ENCODE measurements around the gene PARVB. TPM values are rescaled to one million over a fixed set of nuclear protein-coding genes. Genes with fewer than 3 reads are reported as not detected.

PARVB gene
- total RNA-seq, 2 donors from 2014 or later, result 7.3 to 9.2 TPM

GRCh38 chr22:44131989-44132685 is 108.0 kb downstream of the PARVB start:
- WGBS, 2 donors, result 82 to 86% methylated on average over 11 to 13 of the region's 13 CpGs
- no peaks in the 10 kb centered on the region for H3K36me3 ChIP-seq (replicated peaks in 1 of 2; ENCODE audit: insufficient read depth in 1 of 2, low read depth in 2 of 2)
- no peak for ATAC-seq
- intact Hi-C loops (cut with DNase I), result no loop called here
- H3K27me3 ChIP-seq, result no peaks in the 10 kb centered on the region
- DNase-seq, result no peak
- H3K27ac ChIP-seq, result no peak overlapping the region
- H3K4me1 ChIP-seq, result no peaks in the 10 kb centered on the region
- H3K4me3 ChIP-seq, result no peak overlapping the region
- H3K9me3 ChIP-seq, result peaks cover 0 to 2% (median 0%) of the 10 kb centered on the region in 3 donors
- TF ChIP-seq POLR2A (IDR thresholded peaks at IDR 0.05), result no peak
- TF ChIP-seq CTCF (IDR thresholded peaks at IDR 0.05), result no peak

GRCh38 chr22:44132724-44133123 is 108.6 kb downstream of the PARVB start:
- DNase-seq (no peak), ATAC-seq (no peak)
- intact Hi-C loops (cut with DNase I), result no loop called here
- Histone ChIP-seq H3K27ac (no peak overlapping the region), H3K36me3 (replicated peaks in 1 of 2; ENCODE audit: insufficient read depth in 1 of 2, low read depth in 2 of 2) (no peaks in the 10 kb centered on the region), H3K4me3 (no peak overlapping the region), H3K4me1 (no peaks in the 10 kb centered on the region), H3K9me3 (peaks cover 0 to 8% (median 0%) of the 10 kb centered on the region in 3 donors), H3K27me3 (no peaks in the 10 kb centered on the region)
- TF ChIP-seq POLR2A (IDR thresholded peaks at IDR 0.05) (no peak), CTCF (IDR thresholded peaks at IDR 0.05) (no peak)
- WGBS, 2 donors, result 72 to 78% methylated on average over 12 of the region's 12 CpGs

DNA sequence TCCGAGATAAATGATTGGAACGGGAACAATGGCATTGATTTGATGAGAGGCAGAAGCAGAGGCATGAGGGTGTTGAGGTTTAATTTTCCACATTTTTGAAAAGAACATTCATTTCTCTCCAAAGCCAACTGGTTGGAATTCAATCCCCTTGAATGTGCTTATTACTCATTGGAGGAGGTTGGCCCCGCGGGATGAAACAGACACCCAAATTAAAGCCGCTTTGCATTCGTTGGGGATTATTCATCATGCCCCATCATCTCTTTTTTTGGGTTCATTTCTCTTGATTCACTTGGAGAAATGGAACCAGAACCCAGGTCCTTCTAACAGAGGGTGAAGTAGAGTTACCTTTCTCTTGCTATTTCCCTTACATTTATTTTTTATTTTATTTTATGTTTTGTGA is 109.1 kb downstream of the PARVB start:
- WGBS, 2 donors, result 80% methylated on average over 6 of the region's 6 CpGs
- ATAC-seq (no peak), DNase-seq (no peak)
- Histone ChIP-seq H3K4me1 (no peaks in the 10 kb centered on the region), H3K36me3 (replicated peaks in 1 of 2; ENCODE audit: insufficient read depth in 1 of 2, low read depth in 2 of 2) (no peaks in the 10 kb centered on the region), H3K27me3 (no peaks in the 10 kb centered on the region), H3K27ac (no peak overlapping the region), H3K9me3 (peaks cover 0 to 10% (median 0%) of the 10 kb centered on the region in 3 donors), H3K4me3 (no peak overlapping the region)
- intact Hi-C loops (cut with DNase I), result no loop called here
- TF ChIP-seq POLR2A (IDR thresholded peaks at IDR 0.05) (no peak), CTCF (IDR thresholded peaks at IDR 0.05) (no peak)

DNA sequence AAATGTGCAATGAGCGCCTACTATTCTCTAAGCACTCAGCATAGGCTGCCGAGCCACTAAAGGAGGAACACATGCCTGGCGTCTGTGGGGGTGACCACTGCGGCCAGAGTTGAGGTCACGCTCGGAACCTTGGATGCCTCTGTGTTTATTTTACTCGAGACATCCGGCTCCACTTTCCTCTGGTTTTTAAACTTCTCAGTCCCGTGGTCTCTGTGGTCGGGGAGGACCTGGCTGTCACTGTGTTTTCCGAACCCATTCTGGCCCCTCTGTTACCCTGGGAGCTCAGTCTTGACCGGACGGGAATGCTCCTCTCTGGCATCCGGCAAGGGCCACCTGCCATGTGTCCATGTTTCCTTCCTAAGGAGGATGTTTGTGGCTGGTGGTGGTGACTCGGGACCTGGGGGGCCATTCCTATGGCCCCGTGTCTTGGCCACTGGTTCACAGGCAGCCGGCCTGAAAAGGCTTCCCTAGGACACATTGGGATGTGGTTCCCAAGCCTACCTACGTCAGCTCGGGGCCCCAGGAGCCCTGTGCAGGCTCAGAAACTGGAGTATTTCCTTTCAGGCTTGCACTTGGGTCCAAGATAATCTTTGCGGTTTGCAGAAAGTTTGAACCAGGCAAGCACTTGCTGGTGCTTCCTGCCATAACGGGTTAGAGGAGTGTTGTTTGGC is 109.9 kb downstream of the PARVB start:
- 67 to 87% methylated on average over 10 to 21 of the region's 21 CpGs for WGBS, 2 donors
- intact Hi-C loops (cut with DNase I), result no loop called here
- Histone ChIP-seq H3K27me3 (no peaks in the 10 kb centered on the region), H3K27ac (peak overlapping the region in 1 of 4 donors; percentile 16), H3K36me3 (replicated peaks in 1 of 2; ENCODE audit: insufficient read depth in 1 of 2, low read depth in 2 of 2) (no peaks in the 10 kb centered on the region), H3K9me3 (peaks cover 0 to 10% (median 0%) of the 10 kb centered on the region in 3 donors), H3K4me1 (no peaks in the 10 kb centered on the region), H3K4me3 (no peak overlapping the region)
- DNase-seq (peak; percentile 16 to 37 (median 20)), ATAC-seq (peak; percentile 45)
- TF ChIP-seq CTCF (IDR thresholded peaks at IDR 0.05), result no peak
- no peak for TF ChIP-seq POLR2A (IDR thresholded peaks at IDR 0.05)

Data from body of pancreas (tissue), 4 donors.